ENCODE results near the gene CPED1. TPM values are rescaled to one million over a fixed set of nuclear protein-coding genes. Genes with fewer than 3 reads are reported as not detected.

Gene CPED1
- total RNA-seq, 1 experiment from 2014 or later: 0.44 TPM

- ATAC-seq (no peak), DNase-seq (ENCODE audit: low spot score) (no peak)
- H3K4me3 Mint-ChIP-seq: no peak overlapping the region
- CTCF ChIA-PET: interaction anchor here (0.8 to 1.4 kb wide), 4 partner anchors 9 to 174 kb away, joined by 4 to 5 read pairs (median 4); partner anchors contain the start of gene CPED1
- POLR2A ChIA-PET: no interaction called here
- no peaks in the 10 kb centered on the region for H3K9me3 Mint-ChIP-seq
- no peaks in the 10 kb centered on the region; the same call in 1 of the 2 replicates for H3K36me3 Mint-ChIP-seq
- H3K27ac Mint-ChIP-seq: no peak overlapping the region
- no peaks in the 10 kb centered on the region for H3K27me3 Mint-ChIP-seq (ENCODE audit: low read depth)
- TF ChIP-seq ZNF121 (CRISPR knock-in tag; IDR thresholded peaks at IDR 0.05) (no peak), ATF2 (CRISPR knock-in tag; IDR thresholded peaks at IDR 0.05; ENCODE audit: borderline replicate concordance, low read depth) (no peak), JAZF1 (CRISPR knock-in tag; IDR thresholded peaks at IDR 0.05) (no peak), TP53 (CRISPR knock-in tag; IDR thresholded peaks at IDR 0.05) (no peak), NR1H2 (CRISPR knock-in tag; IDR thresholded peaks at IDR 0.05) (no peak), SMAD3 (CRISPR knock-in tag; IDR thresholded peaks at IDR 0.05; ENCODE audit: borderline replicate concordance) (no peak), ZNF232 (CRISPR knock-in tag; IDR thresholded peaks at IDR 0.05) (no peak), CREM (CRISPR knock-in tag; IDR thresholded peaks at IDR 0.05) (no peak), ZSCAN18 (CRISPR knock-in tag; IDR thresholded peaks at IDR 0.05) (no peak), ZNF416 (CRISPR knock-in tag; IDR thresholded peaks at IDR 0.05) (no peak), CBFB (CRISPR knock-in tag; IDR thresholded peaks at IDR 0.05; ENCODE audit: low read depth) (no peak), NR3C1 (CRISPR knock-in tag; conservative IDR thresholded peaks at IDR 0.05; ENCODE audit: low read depth) (no peak), SMAD4 (CRISPR knock-in tag; IDR thresholded peaks at IDR 0.05) (no peak), SOX15 (CRISPR knock-in tag; IDR thresholded peaks at IDR 0.05) (no peak)
- TF ChIP-seq, protein P1, sequence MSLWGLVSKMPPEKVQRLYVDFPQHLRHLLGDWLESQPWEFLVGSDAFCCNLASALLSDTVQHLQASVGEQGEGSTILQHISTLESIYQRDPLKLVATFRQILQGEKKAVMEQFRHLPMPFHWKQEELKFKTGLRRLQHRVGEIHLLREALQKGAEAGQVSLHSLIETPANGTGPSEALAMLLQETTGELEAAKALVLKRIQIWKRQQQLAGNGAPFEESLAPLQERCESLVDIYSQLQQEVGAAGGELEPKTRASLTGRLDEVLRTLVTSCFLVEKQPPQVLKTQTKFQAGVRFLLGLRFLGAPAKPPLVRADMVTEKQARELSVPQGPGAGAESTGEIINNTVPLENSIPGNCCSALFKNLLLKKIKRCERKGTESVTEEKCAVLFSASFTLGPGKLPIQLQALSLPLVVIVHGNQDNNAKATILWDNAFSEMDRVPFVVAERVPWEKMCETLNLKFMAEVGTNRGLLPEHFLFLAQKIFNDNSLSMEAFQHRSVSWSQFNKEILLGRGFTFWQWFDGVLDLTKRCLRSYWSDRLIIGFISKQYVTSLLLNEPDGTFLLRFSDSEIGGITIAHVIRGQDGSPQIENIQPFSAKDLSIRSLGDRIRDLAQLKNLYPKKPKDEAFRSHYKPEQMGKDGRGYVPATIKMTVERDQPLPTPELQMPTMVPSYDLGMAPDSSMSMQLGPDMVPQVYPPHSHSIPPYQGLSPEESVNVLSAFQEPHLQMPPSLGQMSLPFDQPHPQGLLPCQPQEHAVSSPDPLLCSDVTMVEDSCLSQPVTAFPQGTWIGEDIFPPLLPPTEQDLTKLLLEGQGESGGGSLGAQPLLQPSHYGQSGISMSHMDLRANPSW (CRISPR knock-in tag; conservative IDR thresholded peaks at IDR 0.05; ENCODE audit: low read depth): no peak
- TF ChIP-seq, protein P2, sequence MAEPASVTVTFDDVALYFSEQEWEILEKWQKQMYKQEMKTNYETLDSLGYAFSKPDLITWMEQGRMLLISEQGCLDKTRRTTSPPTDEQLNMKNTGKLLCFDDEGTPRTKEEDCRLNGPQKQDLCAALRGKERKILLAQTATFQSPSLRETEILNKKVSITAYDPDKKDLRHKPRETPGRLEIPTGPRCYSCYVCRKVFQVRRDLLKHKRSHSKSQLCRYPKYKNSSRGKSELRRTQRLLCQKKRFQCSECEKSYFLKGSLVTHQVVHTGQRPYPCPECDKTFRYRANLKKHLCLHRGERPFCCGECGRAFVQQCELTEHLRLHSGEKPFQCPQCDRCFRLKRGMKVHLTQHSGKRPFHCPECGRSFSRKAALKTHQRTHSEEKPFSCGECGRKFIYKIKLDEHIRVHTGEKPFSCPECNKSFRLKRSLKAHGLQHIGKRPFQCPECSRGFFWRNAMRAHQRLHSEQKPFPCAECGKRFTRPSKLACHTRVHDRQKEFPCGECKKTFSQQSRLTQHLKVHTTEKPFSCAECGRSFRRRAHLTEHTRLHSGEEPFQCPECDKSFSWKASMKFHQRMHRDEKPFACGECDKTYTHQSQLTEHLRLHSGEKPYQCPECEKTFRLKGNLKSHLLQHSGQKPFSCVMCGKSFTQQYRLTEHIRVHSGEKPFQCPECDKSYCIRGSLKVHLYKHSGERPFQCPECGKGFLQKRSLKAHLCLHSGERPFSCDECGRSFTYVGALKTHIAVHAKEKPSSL (CRISPR knock-in tag; conservative IDR thresholded peaks at IDR 0.05): no peak
- TF ChIP-seq, protein P3, sequence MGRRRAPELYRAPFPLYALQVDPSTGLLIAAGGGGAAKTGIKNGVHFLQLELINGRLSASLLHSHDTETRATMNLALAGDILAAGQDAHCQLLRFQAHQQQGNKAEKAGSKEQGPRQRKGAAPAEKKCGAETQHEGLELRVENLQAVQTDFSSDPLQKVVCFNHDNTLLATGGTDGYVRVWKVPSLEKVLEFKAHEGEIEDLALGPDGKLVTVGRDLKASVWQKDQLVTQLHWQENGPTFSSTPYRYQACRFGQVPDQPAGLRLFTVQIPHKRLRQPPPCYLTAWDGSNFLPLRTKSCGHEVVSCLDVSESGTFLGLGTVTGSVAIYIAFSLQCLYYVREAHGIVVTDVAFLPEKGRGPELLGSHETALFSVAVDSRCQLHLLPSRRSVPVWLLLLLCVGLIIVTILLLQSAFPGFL (CRISPR knock-in tag; IDR thresholded peaks at IDR 0.05; ENCODE audit: borderline replicate concordance): no peak
- TF ChIP-seq, protein P4, sequence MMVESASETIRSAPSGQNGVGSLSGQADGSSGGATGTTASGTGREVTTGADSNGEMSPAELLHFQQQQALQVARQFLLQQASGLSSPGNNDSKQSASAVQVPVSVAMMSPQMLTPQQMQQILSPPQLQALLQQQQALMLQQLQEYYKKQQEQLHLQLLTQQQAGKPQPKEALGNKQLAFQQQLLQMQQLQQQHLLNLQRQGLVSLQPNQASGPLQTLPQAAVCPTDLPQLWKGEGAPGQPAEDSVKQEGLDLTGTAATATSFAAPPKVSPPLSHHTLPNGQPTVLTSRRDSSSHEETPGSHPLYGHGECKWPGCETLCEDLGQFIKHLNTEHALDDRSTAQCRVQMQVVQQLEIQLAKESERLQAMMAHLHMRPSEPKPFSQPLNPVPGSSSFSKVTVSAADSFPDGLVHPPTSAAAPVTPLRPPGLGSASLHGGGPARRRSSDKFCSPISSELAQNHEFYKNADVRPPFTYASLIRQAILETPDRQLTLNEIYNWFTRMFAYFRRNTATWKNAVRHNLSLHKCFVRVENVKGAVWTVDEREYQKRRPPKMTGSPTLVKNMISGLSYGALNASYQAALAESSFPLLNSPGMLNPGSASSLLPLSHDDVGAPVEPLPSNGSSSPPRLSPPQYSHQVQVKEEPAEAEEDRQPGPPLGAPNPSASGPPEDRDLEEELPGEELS (CRISPR knock-in tag; IDR thresholded peaks at IDR 0.05): no peak
- TF ChIP-seq, protein P5, sequence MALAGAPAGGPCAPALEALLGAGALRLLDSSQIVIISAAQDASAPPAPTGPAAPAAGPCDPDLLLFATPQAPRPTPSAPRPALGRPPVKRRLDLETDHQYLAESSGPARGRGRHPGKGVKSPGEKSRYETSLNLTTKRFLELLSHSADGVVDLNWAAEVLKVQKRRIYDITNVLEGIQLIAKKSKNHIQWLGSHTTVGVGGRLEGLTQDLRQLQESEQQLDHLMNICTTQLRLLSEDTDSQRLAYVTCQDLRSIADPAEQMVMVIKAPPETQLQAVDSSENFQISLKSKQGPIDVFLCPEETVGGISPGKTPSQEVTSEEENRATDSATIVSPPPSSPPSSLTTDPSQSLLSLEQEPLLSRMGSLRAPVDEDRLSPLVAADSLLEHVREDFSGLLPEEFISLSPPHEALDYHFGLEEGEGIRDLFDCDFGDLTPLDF (CRISPR knock-in tag; IDR thresholded peaks at IDR 0.05): no peak
- TF ChIP-seq, protein P6, sequence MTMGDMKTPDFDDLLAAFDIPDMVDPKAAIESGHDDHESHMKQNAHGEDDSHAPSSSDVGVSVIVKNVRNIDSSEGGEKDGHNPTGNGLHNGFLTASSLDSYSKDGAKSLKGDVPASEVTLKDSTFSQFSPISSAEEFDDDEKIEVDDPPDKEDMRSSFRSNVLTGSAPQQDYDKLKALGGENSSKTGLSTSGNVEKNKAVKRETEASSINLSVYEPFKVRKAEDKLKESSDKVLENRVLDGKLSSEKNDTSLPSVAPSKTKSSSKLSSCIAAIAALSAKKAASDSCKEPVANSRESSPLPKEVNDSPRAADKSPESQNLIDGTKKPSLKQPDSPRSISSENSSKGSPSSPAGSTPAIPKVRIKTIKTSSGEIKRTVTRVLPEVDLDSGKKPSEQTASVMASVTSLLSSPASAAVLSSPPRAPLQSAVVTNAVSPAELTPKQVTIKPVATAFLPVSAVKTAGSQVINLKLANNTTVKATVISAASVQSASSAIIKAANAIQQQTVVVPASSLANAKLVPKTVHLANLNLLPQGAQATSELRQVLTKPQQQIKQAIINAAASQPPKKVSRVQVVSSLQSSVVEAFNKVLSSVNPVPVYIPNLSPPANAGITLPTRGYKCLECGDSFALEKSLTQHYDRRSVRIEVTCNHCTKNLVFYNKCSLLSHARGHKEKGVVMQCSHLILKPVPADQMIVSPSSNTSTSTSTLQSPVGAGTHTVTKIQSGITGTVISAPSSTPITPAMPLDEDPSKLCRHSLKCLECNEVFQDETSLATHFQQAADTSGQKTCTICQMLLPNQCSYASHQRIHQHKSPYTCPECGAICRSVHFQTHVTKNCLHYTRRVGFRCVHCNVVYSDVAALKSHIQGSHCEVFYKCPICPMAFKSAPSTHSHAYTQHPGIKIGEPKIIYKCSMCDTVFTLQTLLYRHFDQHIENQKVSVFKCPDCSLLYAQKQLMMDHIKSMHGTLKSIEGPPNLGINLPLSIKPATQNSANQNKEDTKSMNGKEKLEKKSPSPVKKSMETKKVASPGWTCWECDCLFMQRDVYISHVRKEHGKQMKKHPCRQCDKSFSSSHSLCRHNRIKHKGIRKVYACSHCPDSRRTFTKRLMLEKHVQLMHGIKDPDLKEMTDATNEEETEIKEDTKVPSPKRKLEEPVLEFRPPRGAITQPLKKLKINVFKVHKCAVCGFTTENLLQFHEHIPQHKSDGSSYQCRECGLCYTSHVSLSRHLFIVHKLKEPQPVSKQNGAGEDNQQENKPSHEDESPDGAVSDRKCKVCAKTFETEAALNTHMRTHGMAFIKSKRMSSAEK (CRISPR knock-in tag; IDR thresholded peaks at IDR 0.05; ENCODE audit: borderline replicate concordance): no peak
- peaks cover 3% of the 10 kb centered on the region; the same call in 1 of the 2 replicates for H3K4me1 Mint-ChIP-seq
Observed at GRCh38 chr7:120979765-120980499, 8.6 kb upstream of the CPED1 start.

Data from WTC11 (cell line).